ENCODE data around the gene SEMA3C.

DNA sequence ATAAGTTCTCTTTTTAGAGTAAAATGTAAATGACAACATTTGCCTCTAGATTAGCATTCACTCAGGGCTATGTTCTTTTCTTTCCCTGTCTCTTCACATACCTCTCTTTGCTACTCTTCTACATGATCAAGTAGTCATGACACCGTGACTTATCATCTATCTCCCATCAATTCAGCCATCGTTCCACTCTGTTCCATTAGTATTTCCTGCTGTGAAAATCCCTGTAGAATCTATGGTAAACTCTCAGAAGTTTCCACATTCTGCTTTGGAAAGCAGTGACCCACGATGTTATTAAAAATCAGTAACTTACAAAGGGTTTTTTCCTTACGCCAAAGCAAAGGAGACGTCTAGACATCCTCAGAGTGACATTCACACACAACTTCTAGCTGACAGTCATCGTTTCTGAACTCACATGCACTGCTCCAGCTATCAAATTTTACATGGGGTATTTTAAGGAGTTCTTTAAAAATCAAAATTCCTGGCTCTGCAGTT lies 135.6 kb downstream of the SEMA3C start:
- TF ChIP-seq EZH2 (IDR thresholded peaks at IDR 0.05; ENCODE audit: borderline replicate concordance, insufficient read depth, low read length, poor library complexity, severe bottlenecking) (no peak), CTCF (IDR thresholded peaks at IDR 0.05; ENCODE audit: poor library complexity, severe bottlenecking) (no peak), RAD21 (conservative IDR thresholded peaks at IDR 0.05) (no peak)

All from neural cell (in vitro differentiated cells).